ENCODE measurements around the gene SEMA3B. TPM values are rescaled to one million over a fixed set of nuclear protein-coding genes. Genes with fewer than 3 reads are reported as not detected.

Gene SEMA3B
- total and polyA plus RNA-seq, 9 of the 15 experiments (the other 6 are each of a cell fraction or from before 2014, with no cell fraction given) = 0.03 to 1.8 (median 0.55) TPM; not detected in 1

DNA sequence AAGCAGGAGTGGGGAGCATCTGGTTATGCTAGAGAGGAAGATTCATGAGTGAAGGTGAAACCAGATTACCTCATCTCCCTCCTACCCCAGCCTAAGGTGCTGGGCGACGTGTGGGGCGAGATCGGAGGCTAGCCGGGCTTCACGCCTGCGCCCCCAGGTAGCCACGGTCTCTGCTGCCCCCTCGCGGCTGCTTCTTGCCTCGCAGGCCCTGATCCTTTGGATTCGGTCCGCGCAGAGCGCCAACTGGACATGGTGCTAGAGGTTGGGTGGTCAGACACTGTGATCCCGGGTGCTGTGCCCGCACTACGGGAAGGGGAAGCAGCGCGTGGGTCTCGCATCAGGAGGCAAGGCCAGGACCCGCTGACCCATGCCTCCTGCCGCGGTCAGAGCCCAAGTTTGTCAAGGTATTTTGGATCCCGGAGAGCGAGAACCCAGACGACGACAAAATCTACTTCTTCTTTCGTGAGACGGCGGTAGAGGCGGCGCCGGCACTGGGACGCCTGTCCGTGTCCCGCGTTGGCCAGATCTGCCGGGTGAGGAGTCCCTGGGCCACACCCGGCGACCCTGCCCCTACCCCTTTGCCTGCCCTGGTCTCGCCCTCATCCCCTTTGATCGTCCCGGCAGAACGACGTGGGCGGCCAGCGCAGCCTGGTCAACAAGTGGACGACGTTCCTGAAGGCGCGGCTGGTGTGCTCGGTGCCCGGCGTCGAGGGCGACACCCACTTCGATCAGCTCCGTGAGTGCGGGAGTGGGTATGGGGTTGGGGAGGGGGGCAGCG is 4.2 kb downstream of the SEMA3B start (continued):
- no peak for TF ChIP-seq ADNP (tag; IDR thresholded peaks at IDR 0.05)
- no peak for TF ChIP-seq CBFA2T3 (IDR thresholded peaks at IDR 0.05)
- TF ChIP-seq, protein P1, sequence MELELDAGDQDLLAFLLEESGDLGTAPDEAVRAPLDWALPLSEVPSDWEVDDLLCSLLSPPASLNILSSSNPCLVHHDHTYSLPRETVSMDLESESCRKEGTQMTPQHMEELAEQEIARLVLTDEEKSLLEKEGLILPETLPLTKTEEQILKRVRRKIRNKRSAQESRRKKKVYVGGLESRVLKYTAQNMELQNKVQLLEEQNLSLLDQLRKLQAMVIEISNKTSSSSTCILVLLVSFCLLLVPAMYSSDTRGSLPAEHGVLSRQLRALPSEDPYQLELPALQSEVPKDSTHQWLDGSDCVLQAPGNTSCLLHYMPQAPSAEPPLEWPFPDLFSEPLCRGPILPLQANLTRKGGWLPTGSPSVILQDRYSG (tag; conservative IDR thresholded peaks at IDR 0.05; ENCODE audit: low read depth) = no peak
- TF ChIP-seq, protein P2, sequence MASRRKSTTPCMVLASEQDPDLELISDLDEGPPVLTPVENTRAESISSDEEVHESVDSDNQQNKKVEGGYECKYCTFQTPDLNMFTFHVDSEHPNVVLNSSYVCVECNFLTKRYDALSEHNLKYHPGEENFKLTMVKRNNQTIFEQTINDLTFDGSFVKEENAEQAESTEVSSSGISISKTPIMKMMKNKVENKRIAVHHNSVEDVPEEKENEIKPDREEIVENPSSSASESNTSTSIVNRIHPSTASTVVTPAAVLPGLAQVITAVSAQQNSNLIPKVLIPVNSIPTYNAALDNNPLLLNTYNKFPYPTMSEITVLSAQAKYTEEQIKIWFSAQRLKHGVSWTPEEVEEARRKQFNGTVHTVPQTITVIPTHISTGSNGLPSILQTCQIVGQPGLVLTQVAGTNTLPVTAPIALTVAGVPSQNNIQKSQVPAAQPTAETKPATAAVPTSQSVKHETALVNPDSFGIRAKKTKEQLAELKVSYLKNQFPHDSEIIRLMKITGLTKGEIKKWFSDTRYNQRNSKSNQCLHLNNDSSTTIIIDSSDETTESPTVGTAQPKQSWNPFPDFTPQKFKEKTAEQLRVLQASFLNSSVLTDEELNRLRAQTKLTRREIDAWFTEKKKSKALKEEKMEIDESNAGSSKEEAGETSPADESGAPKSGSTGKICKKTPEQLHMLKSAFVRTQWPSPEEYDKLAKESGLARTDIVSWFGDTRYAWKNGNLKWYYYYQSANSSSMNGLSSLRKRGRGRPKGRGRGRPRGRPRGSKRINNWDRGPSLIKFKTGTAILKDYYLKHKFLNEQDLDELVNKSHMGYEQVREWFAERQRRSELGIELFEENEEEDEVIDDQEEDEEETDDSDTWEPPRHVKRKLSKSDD (conservative IDR thresholded peaks at IDR 0.05; ENCODE audit: low read length) = no peak
- TF ChIP-seq, protein P3, sequence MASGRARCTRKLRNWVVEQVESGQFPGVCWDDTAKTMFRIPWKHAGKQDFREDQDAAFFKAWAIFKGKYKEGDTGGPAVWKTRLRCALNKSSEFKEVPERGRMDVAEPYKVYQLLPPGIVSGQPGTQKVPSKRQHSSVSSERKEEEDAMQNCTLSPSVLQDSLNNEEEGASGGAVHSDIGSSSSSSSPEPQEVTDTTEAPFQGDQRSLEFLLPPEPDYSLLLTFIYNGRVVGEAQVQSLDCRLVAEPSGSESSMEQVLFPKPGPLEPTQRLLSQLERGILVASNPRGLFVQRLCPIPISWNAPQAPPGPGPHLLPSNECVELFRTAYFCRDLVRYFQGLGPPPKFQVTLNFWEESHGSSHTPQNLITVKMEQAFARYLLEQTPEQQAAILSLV (tag; IDR thresholded peaks at IDR 0.05) = no peak
- TF ChIP-seq MCM5 (IDR thresholded peaks at IDR 0.05; ENCODE audit: low read depth) = no peak
- TF ChIP-seq, protein P4, sequence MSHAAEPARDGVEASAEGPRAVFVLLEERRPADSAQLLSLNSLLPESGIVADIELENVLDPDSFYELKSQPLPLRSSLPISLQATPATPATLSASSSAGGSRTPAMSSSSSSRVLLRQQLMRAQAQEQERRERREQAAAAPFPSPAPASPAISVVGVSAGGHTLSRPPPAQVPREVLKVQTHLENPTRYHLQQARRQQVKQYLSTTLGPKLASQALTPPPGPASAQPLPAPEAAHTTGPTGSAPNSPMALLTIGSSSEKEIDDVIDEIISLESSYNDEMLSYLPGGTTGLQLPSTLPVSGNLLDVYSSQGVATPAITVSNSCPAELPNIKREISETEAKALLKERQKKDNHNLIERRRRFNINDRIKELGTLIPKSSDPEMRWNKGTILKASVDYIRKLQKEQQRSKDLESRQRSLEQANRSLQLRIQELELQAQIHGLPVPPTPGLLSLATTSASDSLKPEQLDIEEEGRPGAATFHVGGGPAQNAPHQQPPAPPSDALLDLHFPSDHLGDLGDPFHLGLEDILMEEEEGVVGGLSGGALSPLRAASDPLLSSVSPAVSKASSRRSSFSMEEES (CRISPR knock-in tag; IDR thresholded peaks at IDR 0.05) = no peak
- no peak for TF ChIP-seq CBX1 (IDR thresholded peaks at IDR 0.05; ENCODE audit: low read depth)
- TF ChIP-seq ZNF41 (CRISPR knock-in tag; conservative IDR thresholded peaks at IDR 0.05) = no peak
- TF ChIP-seq, protein P5, sequence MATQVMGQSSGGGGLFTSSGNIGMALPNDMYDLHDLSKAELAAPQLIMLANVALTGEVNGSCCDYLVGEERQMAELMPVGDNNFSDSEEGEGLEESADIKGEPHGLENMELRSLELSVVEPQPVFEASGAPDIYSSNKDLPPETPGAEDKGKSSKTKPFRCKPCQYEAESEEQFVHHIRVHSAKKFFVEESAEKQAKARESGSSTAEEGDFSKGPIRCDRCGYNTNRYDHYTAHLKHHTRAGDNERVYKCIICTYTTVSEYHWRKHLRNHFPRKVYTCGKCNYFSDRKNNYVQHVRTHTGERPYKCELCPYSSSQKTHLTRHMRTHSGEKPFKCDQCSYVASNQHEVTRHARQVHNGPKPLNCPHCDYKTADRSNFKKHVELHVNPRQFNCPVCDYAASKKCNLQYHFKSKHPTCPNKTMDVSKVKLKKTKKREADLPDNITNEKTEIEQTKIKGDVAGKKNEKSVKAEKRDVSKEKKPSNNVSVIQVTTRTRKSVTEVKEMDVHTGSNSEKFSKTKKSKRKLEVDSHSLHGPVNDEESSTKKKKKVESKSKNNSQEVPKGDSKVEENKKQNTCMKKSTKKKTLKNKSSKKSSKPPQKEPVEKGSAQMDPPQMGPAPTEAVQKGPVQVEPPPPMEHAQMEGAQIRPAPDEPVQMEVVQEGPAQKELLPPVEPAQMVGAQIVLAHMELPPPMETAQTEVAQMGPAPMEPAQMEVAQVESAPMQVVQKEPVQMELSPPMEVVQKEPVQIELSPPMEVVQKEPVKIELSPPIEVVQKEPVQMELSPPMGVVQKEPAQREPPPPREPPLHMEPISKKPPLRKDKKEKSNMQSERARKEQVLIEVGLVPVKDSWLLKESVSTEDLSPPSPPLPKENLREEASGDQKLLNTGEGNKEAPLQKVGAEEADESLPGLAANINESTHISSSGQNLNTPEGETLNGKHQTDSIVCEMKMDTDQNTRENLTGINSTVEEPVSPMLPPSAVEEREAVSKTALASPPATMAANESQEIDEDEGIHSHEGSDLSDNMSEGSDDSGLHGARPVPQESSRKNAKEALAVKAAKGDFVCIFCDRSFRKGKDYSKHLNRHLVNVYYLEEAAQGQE (IDR thresholded peaks at IDR 0.05; ENCODE audit: borderline replicate concordance) = peak; percentile 93
- TF ChIP-seq, protein P5 (CRISPR knock-in tag; IDR thresholded peaks at IDR 0.05; ENCODE audit: low read depth) = no peak
